Activated T-helper 2 cell treated with anti-CD3 and anti-CD28 coated beads, Interferon-gamma antibody, Interleukin-2, Interleukin-4, amounts not matched to agents 10 μg/mL and 5 μg/mL and 100 μg/mL, durations not matched to agents 14 hours and 24 hours and 36 hours (primary cell): ENCODE data around the gene REX1BD. TPM values are rescaled to one million over a fixed set of nuclear protein-coding genes. Genes with fewer than 3 reads are reported as not detected.
A peak's percentile ranks its signal among the peaks of the same experiment; 100 is the strongest.

Experiments
- DNase-seq: peaks from one replicate; pipeline ENCODE4 v3.0.0; 2021; ENCODE audit warnings: low spot score
- H3K27ac Mint-ChIP-seq: one replicate; pipeline ENCODE4 v1.8.0; 2021; ENCODE audit warnings: mixed read lengths
- H3K27me3 Mint-ChIP-seq: one replicate; pipeline ENCODE4 v1.8.0; 2021; ENCODE audit warnings: low read depth, mixed read lengths
- H3K36me3 Mint-ChIP-seq: one replicate; pipeline ENCODE4 v1.8.0; 2021; ENCODE audit warnings: low read depth, mixed read lengths
- H3K4me1 Mint-ChIP-seq: one replicate; pipeline ENCODE4 v1.8.0; 2021; ENCODE audit warnings: low read depth, mixed read lengths
- H3K4me3 Mint-ChIP-seq: one replicate; pipeline ENCODE4 v1.8.0; 2021; ENCODE audit warnings: low read depth, mild to moderate bottlenecking, moderate library complexity, mixed read lengths
- H3K9me3 Mint-ChIP-seq: one replicate; pipeline ENCODE4 v1.8.0; 2021; ENCODE audit warnings: mixed read lengths
- intact Hi-C: fragments of 100-400 bp; cut with micrococcal nuclease; formaldehyde crosslinking; loops from one replicate; pipeline ENCODE4 v1.15.1; 2023
- total RNA-seq: library from RNA; stranded (reverse); gene quantifications from 2 replicates; pipeline ENCODE4 v1.2.3, GENCODE V29; 2022

Gene REX1BD
- total RNA-seq, 1 donor from 2014 or later: 122 TPM

DNA sequence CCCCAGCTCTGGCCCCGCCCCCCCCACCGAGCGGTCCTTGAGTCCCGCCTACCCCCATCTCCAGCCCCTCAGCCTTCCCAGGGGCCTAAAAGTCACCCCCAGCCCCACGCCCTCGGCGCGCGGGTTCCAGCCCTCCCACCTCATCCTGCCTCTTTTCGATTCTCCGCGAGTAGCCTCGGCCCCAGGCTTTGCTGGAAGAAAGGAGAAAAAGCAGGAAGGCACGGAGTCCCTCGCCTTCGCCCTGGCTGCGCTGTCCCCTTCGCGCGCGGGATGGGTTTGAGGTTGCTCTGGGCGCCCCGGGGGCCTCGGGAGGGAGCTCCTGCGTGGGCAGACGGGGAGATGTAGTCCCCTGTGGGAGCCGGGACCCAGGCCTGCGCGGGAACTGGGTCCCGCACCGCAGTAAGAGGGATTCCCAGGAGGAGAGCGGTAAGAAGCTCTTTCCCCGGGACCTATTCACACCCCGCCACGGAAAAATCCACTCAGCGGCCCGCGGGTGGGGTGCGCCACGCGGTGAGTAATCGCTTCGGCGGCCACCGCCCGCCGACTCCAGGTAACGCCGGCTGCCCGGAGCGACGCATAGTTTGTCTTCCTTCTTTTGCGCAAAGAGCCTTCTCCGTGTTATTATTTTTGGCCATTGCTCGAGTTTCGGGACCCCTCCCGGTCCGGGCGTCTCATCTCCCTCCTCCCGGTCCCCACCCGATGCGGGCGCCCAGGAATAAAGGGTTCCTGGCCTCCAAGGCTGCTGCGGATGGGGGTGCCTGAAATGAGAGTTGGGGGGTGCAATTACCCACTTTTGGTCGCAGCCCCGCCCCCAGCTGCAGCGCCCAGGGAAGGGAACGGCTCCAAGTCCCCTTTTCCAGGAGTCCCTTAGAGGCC, 18.9 kb downstream of the REX1BD start:
- H3K9me3 Mint-ChIP-seq: no peaks in the 10 kb centered on the region
- DNase-seq: no peak
- peaks cover 69% of the 10 kb centered on the region for H3K27me3 Mint-ChIP-seq
- H3K36me3 Mint-ChIP-seq: no peaks in the 10 kb centered on the region
- H3K4me3 Mint-ChIP-seq: no peak overlapping the region
- intact Hi-C loops: no loop called here
- no peak overlapping the region for H3K27ac Mint-ChIP-seq
- H3K4me1 Mint-ChIP-seq: peaks cover 4% of the 10 kb centered on the region

DNA sequence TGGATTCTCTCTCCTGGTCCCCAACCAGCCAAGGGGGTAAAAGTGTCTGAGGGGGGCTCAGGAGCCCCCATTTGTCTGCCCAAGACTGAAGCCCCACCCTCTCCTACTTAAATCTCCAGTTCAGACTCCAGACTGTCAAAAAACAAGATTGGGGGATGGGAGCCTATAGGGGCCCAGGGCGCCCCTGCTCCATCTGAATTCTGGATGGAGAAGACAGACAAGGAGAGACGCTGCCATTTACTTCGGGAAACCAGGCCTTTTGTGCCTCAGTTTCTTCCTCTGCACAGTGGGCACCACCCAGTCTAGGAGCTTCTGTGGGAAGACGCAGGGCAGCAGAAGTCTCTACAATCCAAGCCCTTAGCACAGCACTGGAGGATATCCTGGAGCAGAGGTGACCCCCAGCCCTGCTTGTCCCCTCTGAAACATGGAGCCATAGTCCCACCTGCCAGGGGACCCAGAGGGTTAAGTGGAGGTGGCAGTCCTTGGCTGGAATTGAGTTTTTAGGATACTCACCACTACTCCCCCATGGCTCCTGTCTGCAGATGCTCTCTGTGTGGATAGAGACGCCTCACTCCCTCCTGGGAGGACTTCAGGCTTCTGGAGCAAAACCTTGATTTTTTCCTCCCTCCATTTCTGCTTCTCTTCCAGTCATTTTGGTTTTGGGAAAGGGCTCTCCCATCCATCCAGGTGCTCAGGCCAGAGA, 19.7 kb downstream of the REX1BD start:
- Mint-ChIP-seq H3K36me3 (no peaks in the 10 kb centered on the region), H3K4me1 (peaks cover 5% of the 10 kb centered on the region), H3K4me3 (no peak overlapping the region), H3K27me3 (peaks cover 65% of the 10 kb centered on the region), H3K9me3 (no peaks in the 10 kb centered on the region), H3K27ac (no peak overlapping the region)
- no peak for DNase-seq
- intact Hi-C loops: no loop called here

DNA sequence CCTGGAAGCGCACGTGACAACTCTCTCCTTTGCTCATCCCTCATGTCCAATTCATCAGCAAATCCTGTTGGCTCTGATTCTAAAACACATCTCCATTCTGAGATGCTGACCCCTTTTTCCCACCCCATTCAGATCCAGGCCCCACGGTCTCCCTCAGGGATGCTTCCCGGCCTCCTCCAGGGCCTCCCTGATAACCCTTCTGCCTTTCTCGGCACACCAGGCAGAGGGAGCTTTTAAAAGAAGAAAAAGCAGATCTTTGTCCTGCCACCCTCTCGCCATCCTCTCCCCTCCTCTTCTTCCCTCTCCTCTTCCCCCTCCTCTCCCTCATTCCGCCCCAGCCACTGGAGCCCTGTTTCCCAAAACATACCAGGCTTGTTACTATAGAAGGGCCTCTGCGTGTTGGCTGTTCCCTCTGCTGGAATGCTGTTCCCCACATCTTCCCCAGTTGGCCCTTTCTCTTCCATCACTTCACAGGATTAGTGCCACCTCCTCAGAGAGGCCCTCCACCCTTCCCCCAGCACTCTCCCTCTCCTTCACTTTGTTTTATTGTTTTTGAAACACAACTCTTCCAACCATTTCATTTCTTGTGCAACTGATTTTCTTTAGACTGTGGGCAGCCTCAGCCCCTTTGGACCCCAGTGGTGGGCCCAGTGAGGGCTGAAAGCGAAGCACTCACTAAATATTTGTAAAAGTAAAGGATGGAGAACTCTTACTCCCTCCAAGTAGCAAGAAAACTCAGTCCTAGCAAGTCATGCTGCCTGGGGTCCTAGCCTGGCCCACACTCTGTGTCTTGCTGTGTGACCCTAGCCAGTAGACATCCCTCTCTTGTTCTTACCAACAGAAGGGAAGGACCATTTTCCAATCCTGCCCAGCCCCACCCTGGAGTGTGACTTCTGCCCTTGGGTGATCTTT, 20.5 kb downstream of the REX1BD start:
- Mint-ChIP-seq H3K4me3 (no peak overlapping the region), H3K27ac (no peak overlapping the region), H3K4me1 (peaks cover 5% of the 10 kb centered on the region), H3K27me3 (peaks cover 69% of the 10 kb centered on the region), H3K9me3 (no peaks in the 10 kb centered on the region), H3K36me3 (no peaks in the 10 kb centered on the region)
- intact Hi-C loops: no loop called here
- no peak for DNase-seq

DNA sequence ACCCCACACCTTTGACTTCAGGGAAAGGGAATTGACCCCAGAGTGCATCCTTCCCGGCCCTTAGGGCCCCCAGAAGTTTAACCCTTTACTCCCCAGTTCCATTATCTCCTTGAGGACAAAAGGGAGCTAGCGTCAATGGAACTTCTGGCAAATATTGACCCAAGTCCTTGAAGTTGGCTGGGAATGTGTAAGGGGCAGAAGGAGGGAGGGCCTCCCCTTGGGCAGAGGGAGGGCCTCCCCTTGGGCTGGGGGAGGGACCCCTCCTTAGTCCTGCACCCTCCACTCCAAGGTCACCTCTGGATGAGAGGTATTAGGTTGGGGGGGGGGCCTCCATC, 21.1 kb downstream of the REX1BD start:
- Mint-ChIP-seq H3K27ac (no peak overlapping the region), H3K9me3 (no peaks in the 10 kb centered on the region), H3K36me3 (no peaks in the 10 kb centered on the region), H3K27me3 (peaks cover 71% of the 10 kb centered on the region), H3K4me1 (peaks cover 5% of the 10 kb centered on the region), H3K4me3 (no peak overlapping the region)
- no peak for DNase-seq
- intact Hi-C loops: loop anchor here (1.0 kb wide), 1 partner anchor 179 kb away; no protein-coding TSS in a partner anchor

DNA sequence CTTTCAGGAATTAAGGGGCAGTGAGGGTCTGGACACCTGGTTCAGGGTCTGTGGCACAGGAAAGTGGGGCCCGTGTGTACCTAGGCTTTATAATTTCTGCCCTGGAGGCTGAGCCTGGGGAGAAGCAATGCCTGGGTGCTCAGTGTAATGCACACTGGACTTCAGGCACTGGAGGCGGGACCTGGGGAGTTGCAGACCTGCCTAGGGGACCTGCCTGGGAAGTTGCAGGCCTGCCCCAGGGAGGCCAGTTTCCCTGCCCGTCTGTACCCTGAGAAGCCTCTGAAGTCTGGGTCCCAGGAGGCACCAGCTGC, 21.6 kb downstream of the REX1BD start:
- no peak for DNase-seq
- Mint-ChIP-seq H3K27me3 (peaks cover 71% of the 10 kb centered on the region), H3K36me3 (no peaks in the 10 kb centered on the region), H3K4me3 (no peak overlapping the region), H3K9me3 (no peaks in the 10 kb centered on the region), H3K27ac (no peak overlapping the region), H3K4me1 (peaks cover 5% of the 10 kb centered on the region)
- intact Hi-C loops: loop anchor here (1.0 kb wide), 1 partner anchor 178 kb away; no protein-coding TSS in a partner anchor

DNA sequence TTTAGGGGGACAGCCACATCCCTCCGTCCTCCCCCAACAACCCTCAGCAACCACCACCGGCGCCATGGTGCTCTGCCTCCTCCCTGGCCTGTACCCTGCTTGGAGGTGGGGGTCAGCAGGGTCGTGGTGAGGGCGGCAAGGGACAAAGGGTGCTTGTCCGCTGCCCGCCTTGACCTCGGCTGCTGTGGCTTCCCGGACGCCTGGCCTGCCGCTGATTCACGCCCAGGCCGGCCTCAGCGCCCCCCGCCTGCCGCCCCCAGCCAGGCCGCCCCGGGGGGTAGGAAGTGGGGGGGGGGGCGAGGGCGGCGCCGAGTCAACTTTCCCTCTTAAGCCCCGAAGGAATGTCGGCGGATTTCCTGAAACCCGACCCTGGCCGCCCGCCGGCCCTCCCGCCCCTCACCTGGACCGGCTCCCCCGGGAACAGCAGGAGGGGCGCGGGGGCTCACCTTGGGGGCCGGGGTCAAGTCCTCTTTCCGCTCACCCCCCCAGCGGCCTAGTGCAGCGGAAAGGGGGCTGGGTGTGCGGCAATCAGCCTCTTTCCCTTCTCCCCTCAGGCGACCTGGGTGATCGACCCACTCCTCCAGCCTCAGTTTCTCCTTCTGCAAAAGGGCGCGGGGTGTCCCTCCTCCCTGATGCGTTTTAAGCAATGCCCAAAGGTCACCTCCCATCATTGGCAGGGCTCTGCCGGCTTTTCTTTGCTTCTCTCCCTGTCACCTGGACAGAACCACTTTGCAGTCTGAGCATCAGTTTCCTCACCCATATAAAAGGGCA, 22.1 kb downstream of the REX1BD start:
- no peaks in the 10 kb centered on the region for H3K9me3 Mint-ChIP-seq
- intact Hi-C loops: loop anchor here (1.0 kb wide), 1 partner anchor 178 kb away; no protein-coding TSS in a partner anchor
- peaks cover 70% of the 10 kb centered on the region for H3K27me3 Mint-ChIP-seq
- no peak overlapping the region for H3K4me3 Mint-ChIP-seq
- peaks cover 5% of the 10 kb centered on the region for H3K4me1 Mint-ChIP-seq
- H3K27ac Mint-ChIP-seq: no peak overlapping the region
- H3K36me3 Mint-ChIP-seq: no peaks in the 10 kb centered on the region
- DNase-seq: no peak

DNA sequence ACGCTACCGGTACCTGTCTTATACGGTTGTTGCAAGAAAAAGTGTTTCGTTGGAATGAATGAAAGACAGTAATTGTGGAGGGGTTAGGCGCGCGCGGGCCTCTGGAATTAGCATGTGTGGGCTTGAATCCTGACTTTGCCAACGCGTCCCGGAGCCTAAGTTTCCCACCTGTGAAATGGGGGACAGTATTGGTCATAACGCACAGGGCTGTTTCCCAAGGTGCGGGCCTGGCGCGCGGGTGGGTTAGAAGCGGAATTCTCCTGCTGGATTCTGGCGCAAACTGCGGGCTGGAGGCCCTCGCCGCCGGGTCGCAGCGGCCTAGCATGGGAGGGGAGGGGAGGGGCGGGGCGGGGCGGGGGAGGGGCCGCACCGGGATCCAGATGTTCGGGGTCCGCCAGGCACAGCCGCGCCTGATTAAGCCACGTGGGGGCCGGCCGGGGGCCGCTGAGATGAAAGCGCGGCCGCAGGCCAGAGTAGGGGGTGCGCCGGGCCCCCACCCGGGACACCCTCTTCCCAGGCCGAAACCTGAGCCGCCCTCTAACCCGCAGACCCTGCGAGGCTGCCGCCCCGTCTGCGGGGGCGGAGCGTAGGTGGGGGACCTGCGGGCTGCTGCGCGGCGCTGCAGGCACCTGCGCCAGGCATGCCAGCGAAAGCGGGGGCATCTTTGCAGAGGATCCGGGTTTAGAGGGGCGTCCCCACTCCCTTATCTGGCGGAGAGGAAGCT, 22.9 kb downstream of the REX1BD start:
- Mint-ChIP-seq H3K4me3 (peak overlapping the region; percentile 26), H3K4me1 (peaks cover 5% of the 10 kb centered on the region), H3K27ac (no peak overlapping the region), H3K27me3 (peaks cover 75% of the 10 kb centered on the region), H3K9me3 (no peaks in the 10 kb centered on the region), H3K36me3 (no peaks in the 10 kb centered on the region)
- no peak for DNase-seq
- intact Hi-C loops: no loop called here

DNA sequence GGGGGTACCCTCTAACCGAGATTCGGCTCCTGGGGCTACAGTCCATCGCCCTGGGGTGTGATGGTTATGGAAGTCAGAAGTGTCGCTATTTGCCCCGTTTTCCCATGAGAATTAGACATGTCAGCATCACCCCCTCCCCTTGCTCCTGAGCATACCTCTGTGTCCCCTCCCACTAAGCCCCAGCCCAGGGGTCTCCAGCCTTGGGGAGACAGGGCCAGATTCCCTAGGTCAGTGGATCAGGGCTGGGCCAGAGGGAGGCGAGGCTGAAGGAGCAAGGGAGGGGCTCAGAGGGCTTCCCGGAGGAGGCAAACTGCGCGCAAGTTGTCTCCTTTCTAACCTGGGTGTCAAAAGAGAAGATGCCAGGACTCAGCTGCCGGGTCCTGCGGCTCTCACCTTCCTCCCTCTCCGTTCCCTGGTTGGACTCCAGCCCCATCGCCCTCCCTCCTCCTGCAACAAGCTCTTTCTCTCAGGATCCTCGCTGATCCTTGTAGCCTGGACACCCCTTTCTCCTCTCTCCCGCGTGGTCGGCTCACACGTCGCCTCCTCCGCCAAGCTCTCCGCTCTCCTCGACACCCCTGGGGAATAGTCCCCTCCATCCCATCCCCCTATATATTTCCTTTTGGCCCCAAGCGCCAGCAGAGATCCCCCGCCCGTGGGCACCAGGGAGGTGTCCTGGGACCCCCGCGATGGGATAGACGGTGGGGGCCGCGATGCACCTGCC, 23.6 kb downstream of the REX1BD start:
- no peak for DNase-seq
- no peaks in the 10 kb centered on the region for H3K36me3 Mint-ChIP-seq
- H3K27ac Mint-ChIP-seq: no peak overlapping the region
- intact Hi-C loops: no loop called here
- H3K4me3 Mint-ChIP-seq: peak overlapping the region; percentile 55
- no peaks in the 10 kb centered on the region for H3K9me3 Mint-ChIP-seq
- H3K27me3 Mint-ChIP-seq: peaks cover 72% of the 10 kb centered on the region
- H3K4me1 Mint-ChIP-seq: peaks cover 5% of the 10 kb centered on the region

DNA sequence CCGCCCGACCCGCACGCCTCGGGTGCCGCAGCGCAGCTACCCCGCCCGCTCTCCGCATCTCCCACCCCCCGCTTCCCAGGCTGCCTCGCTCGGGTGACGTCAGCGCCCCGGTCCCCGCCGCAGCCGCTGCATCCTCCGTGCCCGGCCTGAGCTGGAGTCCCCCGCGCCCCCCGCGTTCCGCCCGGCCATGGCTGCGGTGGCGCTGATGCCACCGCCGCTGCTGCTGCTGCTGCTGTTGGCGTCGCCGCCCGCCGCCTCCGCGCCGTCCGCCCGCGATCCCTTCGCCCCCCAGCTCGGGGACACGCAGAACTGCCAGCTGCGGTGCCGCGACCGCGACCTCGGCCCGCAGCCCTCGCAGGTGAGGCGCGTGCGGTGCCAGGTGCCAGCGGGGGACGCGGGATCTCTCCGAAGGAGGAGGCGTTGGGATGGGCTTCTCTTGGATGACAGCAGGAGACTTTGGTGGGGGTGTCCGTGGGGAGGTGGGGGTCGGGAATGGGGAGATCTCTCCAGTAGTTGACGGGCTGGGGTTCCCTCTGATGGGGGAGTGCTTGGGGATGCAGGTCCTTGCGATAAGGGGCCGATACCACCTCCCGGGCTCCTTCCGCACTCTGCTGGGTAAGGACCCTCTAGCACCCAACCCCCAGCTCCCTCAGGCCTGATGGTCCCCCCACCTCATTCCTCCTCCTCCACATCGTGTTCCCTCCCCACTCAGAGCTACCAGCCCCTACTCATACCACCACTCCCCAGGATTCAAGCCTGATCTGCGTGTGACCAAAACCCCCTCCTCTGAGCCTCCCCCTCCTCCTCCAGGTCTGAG, 24.4 kb downstream of the REX1BD start, which contains the start of gene TMEM59L:
TMEM59L (plus strand) TSS at position 99 of the 817 bp plus-strand sequence; CDS start at position 188, 89 bp downstream.
- DNase-seq: no peak
- Mint-ChIP-seq H3K27ac (no peak within 1 kb of the TSS), H3K9me3 (no peaks in the 10 kb centered on the region), H3K4me1 (peaks cover 5% of the 10 kb centered on the region), H3K27me3 (peaks cover 68% of the 10 kb centered on the region), H3K36me3 (no peaks in the 10 kb centered on the region), H3K4me3 (peak within 1 kb of the TSS; percentile 55)
- intact Hi-C loops: no loop called here

DNA sequence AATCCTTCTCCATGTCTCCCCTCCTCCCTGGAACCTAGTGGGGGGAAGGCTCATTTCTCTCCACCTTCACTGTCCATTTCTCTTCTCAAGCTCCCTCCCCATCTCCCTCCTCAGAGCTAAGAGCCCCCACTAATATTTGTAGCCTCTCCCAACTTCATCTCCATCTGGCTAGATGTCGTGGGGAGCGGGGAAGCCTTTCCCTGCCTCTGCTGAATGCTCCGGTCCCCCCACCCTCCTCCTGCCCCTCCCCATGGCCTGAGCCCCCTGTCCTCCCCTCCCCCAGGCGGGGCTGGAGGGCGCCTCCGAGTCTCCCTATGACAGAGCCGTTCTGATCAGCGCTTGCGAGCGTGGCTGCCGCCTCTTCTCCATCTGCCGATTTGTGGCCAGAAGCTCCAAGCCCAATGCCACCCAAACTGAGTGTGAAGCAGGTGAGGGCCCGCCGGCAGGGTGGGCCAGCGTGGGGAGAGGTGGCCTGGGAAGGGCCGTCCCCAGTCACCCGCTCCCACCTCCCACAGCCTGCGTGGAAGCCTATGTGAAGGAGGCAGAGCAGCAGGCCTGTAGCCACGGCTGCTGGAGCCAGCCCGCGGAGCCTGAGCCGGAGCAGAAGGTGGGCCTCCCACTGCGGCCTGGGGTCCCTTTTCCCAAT, 25.1 kb downstream of the REX1BD start:
- Mint-ChIP-seq H3K27ac (no peak overlapping the region), H3K9me3 (no peaks in the 10 kb centered on the region), H3K27me3 (peaks cover 62% of the 10 kb centered on the region), H3K36me3 (no peaks in the 10 kb centered on the region), H3K4me3 (no peak overlapping the region), H3K4me1 (peaks cover 5% of the 10 kb centered on the region)
- no peak for DNase-seq
- intact Hi-C loops: no loop called here
